ENCODE results near the gene LRRTM4. TPM values are rescaled to one million over a fixed set of nuclear protein-coding genes. Genes with fewer than 3 reads are reported as not detected.
"Not testable (repeated sequence)": the region's sequence is repeated elsewhere in the genome, so short reads cannot be mapped to it uniquely, and the experiment has no call there.

The LRRTM4 gene
- total RNA-seq, 3 donors from 2014 or later (not counting 1 experiment from before 2014, with no cell fraction given) = not detected

- no peaks in the 10 kb centered on the region for H3K4me1 Mint-ChIP-seq
- TF ChIP-seq CTCF (IDR thresholded peaks at IDR 0.05) = no peak
- ATAC-seq = no peak
- no CpG with 5 or more reads among the region's 1 CpG for whole genome bisulfite sequencing (ENCODE audit: insufficient coverage)
- Histone ChIP-seq H3K27ac (ENCODE audit: low read length) (no peak overlapping the region), H3K36me3 (ENCODE audit: control insufficient read depth, insufficient read depth, low read length) (no peaks in the 10 kb centered on the region), H3K27me3 (ENCODE audit: control insufficient read depth, insufficient read depth, low read length) (no peaks in the 10 kb centered on the region), H3K4me3 (ENCODE audit: low read length) (no peak overlapping the region), H3K4me1 (ENCODE audit: control insufficient read depth, insufficient read depth, low read length) (no peaks in the 10 kb centered on the region), H3K9me3 (ENCODE audit: control insufficient read depth, insufficient read depth, low read length) (no peaks in the 10 kb centered on the region)
- no peak for DNase-seq
- peaks cover 17 to 27% of the 10 kb centered on the region in 2 donors for H3K9me3 Mint-ChIP-seq
- intact Hi-C loops (cut with micrococcal nuclease) = no loop called here
- H3K4me3 Mint-ChIP-seq = no peak overlapping the region
- H3K36me3 Mint-ChIP-seq = peaks cover 14% of the 10 kb centered on the region
- H3K27me3 Mint-ChIP-seq (ENCODE audit: low read depth in 2 of 2) = no peaks in the 10 kb centered on the region
- H3K27ac Mint-ChIP-seq = no peak overlapping the region
Observed at GRCh38 chr2:77095096-77095495, 427.1 kb downstream of the LRRTM4 start.

GRCh38 chr2:77088424-77088823 lies 433.8 kb downstream of the LRRTM4 start:
- H3K4me1 Mint-ChIP-seq; H3K4me3 ChIP-seq (ENCODE audit: low read length); intact Hi-C loops (cut with micrococcal nuclease); ATAC-seq; H3K4me3 Mint-ChIP-seq; H3K36me3 Mint-ChIP-seq; DNase-seq; H3K36me3 ChIP-seq (ENCODE audit: control insufficient read depth, insufficient read depth, low read length); H3K4me1 ChIP-seq (ENCODE audit: control insufficient read depth, insufficient read depth, low read length); H3K27ac Mint-ChIP-seq; H3K27me3 Mint-ChIP-seq (ENCODE audit: low read depth in 2 of 2); H3K27ac ChIP-seq (ENCODE audit: low read length); H3K9me3 ChIP-seq (ENCODE audit: control insufficient read depth, insufficient read depth, low read length); H3K27me3 ChIP-seq (ENCODE audit: control insufficient read depth, insufficient read depth, low read length): not testable (repeated sequence)
- 60% methylated on average over 13 of the region's 13 CpGs for WGBS (ENCODE audit: insufficient coverage)
- H3K9me3 Mint-ChIP-seq = peaks cover 18 to 36% of the 10 kb centered on the region in 2 donors

DNA sequence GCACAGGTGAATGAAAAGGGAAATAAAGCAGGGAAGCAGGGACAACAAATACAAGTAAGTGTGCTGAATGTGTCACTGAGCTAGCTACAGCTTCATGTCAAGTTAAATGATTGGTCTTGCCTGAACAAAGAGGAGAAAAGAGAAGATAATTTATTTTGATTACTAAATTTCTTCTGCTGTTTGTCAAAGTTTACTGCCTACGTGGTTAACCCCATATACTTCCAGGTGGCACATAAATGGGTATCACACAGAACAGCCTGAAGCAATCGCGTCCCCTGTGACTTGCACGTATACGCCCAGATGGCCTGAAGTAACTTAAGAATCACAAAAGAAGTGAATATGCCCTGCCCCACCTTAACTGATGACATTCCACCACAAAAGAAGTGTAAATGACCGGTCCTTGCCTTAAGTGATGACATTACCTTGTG lies 434.2 kb downstream of the LRRTM4 start:
- Mint-ChIP-seq H3K4me1 (no peaks in the 10 kb centered on the region), H3K4me3 (no peak overlapping the region), H3K9me3 (peaks cover 15 to 33% of the 10 kb centered on the region in 2 donors), H3K27me3 (ENCODE audit: low read depth in 2 of 2) (no peaks in the 10 kb centered on the region), H3K27ac (no peak overlapping the region), H3K36me3 (peaks cover 9% of the 10 kb centered on the region)
- WGBS (ENCODE audit: insufficient coverage) = 45% methylated on average over 4 of the region's 6 CpGs
- no peaks in the 10 kb centered on the region for H3K9me3 ChIP-seq (ENCODE audit: control insufficient read depth, insufficient read depth, low read length)
- no peaks in the 10 kb centered on the region for H3K27me3 ChIP-seq (ENCODE audit: control insufficient read depth, insufficient read depth, low read length)
- no peak overlapping the region for H3K4me3 ChIP-seq (ENCODE audit: low read length)
- no peak for TF ChIP-seq CTCF (IDR thresholded peaks at IDR 0.05)
- intact Hi-C loops (cut with micrococcal nuclease) = no loop called here
- no peaks in the 10 kb centered on the region for H3K4me1 ChIP-seq (ENCODE audit: control insufficient read depth, insufficient read depth, low read length)
- H3K27ac ChIP-seq (ENCODE audit: low read length) = no peak overlapping the region
- no peak for ATAC-seq
- DNase-seq = no peak
- no peaks in the 10 kb centered on the region for H3K36me3 ChIP-seq (ENCODE audit: control insufficient read depth, insufficient read depth, low read length)

GRCh38 chr2:77086478-77086877 lies 435.7 kb downstream of the LRRTM4 start:
- H3K36me3 Mint-ChIP-seq = peaks cover 9% of the 10 kb centered on the region
- WGBS (ENCODE audit: insufficient coverage) = 63% methylated on average over 8 of the region's 8 CpGs
- Histone ChIP-seq H3K27ac (ENCODE audit: low read length) (no peak overlapping the region), H3K27me3 (ENCODE audit: control insufficient read depth, insufficient read depth, low read length) (no peaks in the 10 kb centered on the region), H3K36me3 (ENCODE audit: control insufficient read depth, insufficient read depth, low read length) (no peaks in the 10 kb centered on the region), H3K9me3 (ENCODE audit: control insufficient read depth, insufficient read depth, low read length) (no peaks in the 10 kb centered on the region), H3K4me1 (ENCODE audit: control insufficient read depth, insufficient read depth, low read length) (no peaks in the 10 kb centered on the region), H3K4me3 (ENCODE audit: low read length) (no peak overlapping the region)
- H3K27ac Mint-ChIP-seq = no peak overlapping the region
- no peaks in the 10 kb centered on the region for H3K27me3 Mint-ChIP-seq (ENCODE audit: low read depth in 2 of 2)
- TF ChIP-seq CTCF (IDR thresholded peaks at IDR 0.05) = no peak
- DNase-seq = no peak
- peaks cover 11 to 25% of the 10 kb centered on the region in 2 donors for H3K9me3 Mint-ChIP-seq
- H3K4me1 Mint-ChIP-seq = no peaks in the 10 kb centered on the region
- intact Hi-C loops (cut with micrococcal nuclease) = no loop called here
- no peak for ATAC-seq
- no peak overlapping the region for H3K4me3 Mint-ChIP-seq

Measured in natural killer cell (primary cell).